IPS-NIHi7 (cell line): ENCODE results near the gene PLEKHO1.
"Not testable (repeated sequence)": the region's sequence is repeated elsewhere in the genome, so short reads cannot be mapped to it uniquely, and the experiment has no call there.

Source experiments
- DNase-seq: peaks from one replicate; pipeline ENCODE4 v3.0.0; 2012; ENCODE audit warnings: mixed read lengths; ENCODE audit errors: extremely low spot score

PLEKHO1 gene

DNA sequence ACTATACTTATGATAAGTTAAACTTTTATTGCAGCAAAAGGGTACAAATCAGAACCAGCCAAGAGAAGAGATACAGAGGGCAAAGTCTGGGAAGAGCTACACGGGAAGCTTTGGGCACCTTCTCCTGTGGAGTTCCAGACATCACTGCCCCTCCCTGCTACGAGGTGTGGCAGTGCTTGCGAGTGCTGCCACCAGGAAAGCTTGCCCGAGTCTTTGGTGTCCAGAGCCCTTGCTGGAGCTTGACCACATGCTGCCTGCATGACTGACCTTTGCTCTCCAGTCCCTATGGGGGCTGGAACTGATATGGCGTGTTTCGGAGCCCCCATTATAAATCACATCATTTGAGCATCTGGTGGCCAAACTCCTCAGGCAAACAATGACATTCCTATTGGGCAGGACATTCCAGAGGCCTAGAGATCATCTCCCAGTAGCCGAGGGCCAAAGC lies 23.4 kb downstream of the PLEKHO1 start:
- peak; percentile 9 for DNase-seq

DNA sequence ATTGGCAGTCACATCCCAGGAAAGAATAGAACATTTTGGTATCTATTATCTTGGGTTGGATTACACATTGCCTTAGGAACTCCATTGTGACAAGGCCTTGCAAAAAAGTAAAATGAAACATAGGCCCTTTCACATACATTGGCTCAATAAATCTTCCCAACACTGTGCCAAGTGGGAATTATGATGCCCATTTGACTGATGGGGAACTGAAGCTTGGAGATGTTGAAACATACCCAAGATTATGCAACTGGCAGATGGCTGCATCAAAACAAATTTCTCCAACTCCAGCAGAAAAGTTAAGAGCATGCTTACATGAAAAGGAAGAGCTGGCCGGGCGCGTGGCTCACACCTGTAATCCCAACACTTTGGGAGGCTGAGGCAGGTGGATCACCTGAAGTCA lies 26.9 kb downstream of the PLEKHO1 start:
- DNase-seq: no peak

DNA sequence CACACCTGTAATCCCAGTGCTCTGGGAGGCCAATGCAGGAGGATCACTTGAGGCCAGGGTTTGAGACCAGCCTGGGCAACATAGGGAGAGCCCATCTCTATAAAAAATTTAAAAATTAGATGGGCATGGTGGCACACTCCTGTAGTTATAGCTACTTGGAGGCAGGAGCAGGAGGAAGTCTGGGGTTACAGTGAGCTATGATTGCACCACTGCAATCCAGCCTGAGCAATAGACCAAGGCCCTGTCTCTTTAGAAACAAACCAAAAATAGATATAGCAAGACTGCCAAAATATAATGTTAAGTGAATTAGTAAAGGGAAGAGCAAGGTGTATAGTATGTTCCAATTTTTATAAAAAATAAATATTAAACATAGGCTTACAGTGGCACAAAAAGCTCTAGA lies 28.8 kb downstream of the PLEKHO1 start:
- no peak for DNase-seq

DNA sequence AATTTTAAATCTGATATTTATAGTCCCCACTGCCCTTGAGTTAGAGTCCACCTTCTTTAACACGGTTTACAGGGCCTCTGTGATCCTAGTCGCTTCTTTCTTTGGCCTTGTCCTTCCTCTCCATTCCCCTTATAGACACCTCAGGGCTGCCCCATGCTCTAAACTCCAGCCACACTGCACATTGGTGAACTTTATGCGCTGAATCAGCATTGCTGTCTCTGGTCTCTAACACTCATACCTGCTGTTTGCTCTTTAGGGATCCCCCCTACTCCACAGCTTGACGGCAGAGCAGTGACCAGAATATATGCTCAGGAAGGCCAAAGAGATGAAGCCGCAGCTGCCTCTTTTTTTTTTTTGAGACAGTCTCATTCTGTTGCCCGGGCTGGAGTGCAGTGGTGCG lies 30.2 kb downstream of the PLEKHO1 start:
- no peak for DNase-seq

DNA sequence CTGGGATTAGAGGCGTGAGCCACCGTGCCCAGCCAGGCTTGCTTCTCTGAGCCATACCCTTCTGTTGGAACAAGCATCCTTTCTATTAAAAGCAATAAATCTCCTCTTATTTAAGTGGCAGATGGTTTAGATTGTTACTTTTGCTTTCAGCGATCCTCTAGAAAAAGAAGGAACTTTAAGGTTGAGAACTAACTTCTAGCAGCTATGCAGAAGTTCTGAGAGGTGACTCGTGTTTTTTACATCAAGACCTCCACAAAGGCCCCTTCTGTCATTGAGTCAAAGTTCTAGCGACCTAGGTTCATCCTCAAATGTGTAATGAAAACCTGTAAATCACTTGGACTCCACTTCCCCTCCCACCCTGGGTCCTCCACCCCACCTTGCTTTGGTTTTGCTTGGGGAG lies 30.8 kb downstream of the PLEKHO1 start:
- DNase-seq: no peak

DNA sequence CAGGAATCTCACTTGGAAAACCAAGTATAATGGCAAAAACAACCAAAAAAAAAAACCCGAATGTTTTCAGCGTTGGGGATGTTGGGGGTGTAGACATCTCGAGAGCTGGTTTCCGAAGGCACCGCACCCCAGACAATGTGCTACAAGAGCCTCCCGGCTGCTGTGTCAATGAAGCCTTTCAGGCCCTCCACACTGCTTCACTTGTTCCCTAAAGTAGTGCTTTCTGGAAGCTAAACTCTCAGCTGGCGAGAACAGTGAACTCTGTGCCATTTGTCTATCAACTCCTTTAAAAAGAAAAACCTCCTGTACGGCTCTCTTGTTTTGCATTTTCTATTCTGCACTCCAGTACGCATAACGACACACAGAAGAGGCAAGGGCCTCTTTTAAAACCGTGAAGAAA lies 32.5 kb downstream of the PLEKHO1 start:
- no peak for DNase-seq

DNA sequence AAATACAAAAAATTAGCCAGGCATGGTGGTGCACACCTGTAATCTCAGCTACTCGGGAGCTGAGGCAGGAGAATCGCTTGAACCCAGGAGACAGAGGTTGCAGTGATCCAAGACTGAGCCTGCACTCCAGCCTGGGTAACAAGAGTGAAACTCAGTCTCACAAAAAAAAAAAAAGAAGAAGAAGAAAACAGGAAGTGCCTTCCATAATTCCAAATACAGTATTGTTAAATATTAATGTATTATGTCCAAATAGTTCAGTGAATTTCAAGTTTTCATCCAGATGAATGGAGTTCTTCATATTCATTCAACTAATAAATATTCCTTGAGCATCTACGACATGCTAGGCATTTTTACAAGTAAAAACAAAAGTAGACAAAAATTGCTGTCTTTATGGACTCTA lies 33.3 kb downstream of the PLEKHO1 start:
- no peak for DNase-seq

DNA sequence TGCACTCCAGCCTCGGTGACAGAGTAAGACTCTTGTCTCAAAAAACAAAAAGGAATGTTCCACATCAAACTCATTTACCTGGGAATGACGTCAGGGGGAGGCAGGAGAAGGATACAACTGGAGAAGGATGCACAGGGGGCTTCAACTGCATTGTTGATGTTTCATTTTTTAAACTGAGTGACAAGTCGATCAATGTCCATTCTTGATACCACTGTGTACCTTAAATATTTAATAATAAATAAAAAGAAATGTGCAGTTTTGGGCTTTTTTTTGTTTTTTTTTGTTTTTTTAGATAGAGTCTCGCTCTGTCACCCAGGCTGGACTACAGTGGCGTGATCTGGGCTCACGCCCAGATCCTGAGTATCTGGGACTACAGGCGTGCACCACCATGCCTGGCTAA lies 35.8 kb downstream of the PLEKHO1 start:
- DNase-seq: no peak

DNA sequence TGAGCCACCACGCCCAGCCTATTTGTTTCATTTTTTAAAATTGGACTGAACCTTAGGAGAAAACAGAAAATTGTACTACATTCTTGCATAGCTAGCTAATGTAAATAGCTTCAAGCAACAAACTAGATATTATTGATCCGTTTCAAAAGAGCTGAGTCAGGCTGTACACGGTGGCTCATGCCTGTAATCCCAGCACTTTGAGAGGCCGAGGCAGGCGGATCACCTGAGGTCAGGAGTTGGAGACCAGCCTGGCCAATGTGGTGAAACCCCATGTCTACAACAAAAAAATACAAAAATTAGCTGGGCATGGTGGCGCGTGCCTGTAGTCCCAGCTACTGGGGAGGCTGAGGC lies 36.7 kb downstream of the PLEKHO1 start:
- DNase-seq: not testable (repeated sequence)

DNA sequence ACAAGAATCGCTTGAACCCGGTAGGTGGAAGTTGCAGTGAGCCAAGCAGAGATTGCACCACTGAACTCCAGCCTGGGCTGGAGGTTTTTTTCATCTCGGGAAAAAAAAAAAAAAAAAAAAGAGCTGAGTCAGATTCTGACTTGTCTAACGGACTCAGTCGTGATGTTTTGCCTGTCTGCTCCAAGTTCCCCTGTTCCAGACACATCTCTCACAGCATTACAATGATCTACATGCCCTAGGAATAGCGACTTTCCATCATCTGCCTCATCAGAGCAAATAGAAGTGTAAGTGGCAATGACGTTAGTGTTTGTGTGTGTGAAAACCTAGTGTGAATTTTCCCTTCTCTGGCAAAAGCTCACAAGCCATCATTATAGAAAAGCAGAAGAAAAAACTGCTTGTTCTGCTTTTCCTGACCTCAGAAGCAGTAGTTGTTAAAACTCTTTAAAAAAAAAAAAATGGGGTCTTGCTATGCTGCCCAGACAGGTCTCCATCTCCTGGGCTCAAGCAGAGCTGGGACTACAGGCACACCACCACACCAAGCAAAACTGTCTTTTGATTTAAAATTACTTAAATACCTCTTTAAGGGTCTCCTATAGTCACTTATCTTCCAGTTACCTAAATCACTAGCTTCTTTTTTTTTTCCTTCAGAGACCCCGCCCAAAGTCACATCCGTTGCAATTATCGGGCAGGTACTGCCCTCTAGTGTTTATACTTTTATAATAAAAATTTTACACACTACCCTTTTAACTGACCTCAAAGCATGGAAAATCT lies 37.3 kb downstream of the PLEKHO1 start:
- DNase-seq: peak; percentile 52

DNA sequence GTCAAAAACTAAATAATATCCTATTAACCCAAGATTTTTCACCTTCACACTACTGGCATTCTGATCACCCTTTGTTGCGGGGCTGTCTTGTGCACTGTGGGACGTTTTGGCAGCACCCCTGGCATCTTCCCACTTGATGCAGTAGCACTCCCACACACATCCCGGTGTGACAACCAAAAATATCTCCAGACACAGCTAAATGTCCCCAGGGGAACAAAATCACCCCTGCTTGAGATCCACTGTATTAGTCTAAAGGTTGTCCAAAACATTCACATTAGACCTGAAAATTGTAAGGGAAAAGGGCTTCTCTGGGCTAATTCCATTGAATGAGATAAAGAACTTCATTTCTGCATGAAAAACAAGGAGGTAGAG lies 37.8 kb downstream of the PLEKHO1 start:
- DNase-seq: no peak

DNA sequence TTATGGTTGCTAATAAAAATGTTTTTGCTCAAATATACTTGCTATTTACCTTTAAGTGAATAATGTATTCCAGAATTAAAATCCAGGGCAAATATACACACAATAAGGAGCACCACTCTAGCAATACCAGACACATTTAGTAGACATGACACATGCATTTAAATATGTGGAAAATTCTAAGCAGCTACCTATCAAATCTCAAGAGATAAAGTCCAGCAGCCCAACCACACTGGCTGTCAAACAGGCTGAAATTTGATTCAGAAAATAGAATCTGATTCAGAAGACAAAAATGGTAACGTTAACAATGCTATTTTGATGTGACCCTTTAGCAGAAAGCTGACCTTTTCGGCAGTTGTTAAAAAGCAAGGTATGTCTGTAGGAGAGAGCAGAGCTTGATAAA lies 42.3 kb downstream of the PLEKHO1 start:
- no peak for DNase-seq

DNA sequence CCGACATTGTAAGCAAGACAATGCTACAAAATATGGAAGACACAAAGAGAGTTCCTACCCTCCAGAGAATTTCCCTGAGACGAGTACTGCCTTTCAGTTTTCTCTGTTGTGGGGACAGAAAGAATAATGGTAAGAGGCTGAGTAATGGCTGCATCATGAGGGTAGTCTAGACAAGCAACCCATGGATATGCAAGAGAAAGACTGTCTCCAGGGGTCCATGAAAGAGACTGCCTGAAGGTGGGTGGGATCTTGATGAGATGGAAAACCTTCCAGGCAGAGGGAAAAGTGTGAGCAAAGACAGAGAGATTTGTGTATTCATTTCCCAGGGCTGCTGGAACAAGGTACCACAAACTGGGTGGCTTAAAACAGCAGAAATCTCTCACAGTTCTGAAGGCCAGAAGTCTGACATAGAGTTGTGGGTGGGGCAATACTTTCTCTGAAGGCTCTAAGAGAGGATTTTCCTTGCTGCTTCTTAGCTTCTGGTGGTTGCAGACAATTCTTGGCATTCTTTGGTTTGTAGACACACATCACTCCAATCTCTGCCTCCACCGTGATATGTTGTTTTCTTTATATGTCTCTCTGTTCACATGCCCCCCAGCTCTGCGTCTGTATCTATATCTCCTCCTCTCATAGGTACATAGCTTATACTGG lies 44.8 kb downstream of the PLEKHO1 start:
- no peak for DNase-seq

DNA sequence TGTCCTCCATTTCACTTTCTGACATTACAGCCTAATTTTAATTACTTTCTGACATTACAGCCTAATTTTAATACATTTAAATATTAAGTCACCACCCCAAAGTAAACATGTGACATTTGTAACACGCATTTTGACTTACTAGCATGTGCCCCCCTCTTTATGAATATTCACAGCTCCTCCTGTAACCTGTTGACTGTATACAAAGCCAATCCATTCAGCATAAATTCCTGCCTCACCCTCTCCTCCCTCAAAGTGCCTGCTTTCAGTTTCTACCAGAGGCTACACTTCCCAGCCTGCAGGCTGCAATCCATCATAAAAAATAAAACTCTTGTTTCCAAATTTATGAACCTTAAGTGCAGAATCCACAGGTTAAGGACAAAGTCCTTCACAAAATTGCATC lies 46.7 kb downstream of the PLEKHO1 start:
- DNase-seq: no peak

DNA sequence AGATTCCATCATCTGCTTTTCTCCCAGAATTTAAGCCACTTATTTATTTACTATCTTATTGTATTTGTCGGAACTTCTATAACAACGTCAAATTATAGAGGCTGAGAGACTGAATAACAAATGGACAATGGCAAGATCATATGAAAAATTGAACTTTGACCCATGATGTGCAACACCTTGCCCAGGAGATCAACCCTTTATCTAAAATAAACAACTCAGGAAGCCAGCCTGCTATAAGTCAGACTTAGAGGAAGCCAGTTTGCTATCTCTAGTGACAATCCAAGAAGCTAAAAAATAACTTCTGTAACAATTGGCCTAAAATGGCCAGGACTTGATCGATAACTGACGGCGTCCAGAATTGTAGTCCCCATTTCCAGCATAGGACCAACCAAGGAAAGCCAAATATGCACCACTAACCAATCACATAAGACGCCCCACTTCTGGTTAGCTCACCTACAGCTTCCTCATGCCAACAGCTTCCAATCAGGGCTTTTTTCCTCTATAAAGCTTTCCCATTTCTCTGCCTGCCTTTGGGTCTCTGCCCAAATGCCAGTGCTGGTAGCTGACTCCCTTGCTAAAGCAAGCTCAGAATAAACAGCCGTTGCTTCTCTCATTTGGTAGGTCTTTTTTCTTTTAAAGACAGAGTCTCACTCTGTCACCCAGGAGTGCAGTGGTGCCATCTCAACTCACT lies 57.7 kb downstream of the PLEKHO1 start:
- no peak for DNase-seq

DNA sequence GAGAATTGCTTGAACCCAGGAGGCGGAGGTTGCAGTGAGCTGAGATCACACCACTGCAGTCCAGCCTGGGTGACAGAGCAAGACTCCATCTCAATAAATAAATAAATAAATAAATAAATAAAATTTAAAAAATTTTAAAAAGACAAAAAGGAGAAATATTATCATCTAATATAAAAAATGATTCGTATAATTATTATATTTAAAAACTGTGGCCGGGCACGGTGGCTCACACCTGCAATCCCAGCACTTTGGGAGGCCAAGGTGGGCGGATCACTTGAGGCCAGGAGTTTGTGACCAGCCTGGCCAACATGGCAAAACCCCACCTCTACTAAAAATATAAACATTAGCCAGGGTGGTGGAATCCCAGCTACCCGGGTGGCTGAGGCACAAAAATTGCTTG lies 58.7 kb downstream of the PLEKHO1 start:
- not testable (repeated sequence) for DNase-seq
